ENCODE results near the gene PDE3B. TPM values are rescaled to one million over a fixed set of nuclear protein-coding genes. Genes with fewer than 3 reads are reported as not detected.

The PDE3B gene
- total RNA-seq, 1 experiment from 2014 or later, result 6.7 TPM

DNA sequence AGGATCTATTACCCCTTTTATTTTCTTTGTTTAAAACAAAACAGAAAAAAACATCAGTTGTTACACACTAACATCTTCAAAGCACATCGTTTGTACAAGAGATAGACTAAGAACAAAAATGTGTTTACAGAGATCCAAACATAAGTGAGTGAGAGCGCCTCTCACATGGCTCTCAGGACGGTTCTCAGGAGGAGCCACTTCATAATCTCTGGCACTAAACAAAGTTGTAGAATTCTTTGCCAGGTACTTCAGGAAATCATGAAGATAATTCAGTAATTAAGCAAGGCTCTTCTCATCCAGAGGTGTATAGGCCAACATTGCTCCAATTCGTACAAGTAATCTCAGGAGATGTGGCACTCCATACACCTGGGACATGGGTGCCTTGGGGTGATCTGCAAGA lies 29.8 kb downstream of the PDE3B start:
- no TSS peak for BruUV-seq (replicated peaks)
- Histone ChIP-seq H4K20me1 (ENCODE audit: insufficient read depth) (no peaks in the 10 kb centered on the region), H3K27me3 (ENCODE audit: insufficient read depth, low read length) (no peaks in the 10 kb centered on the region), H3K27ac (ENCODE audit: low read depth, low read length) (no peak overlapping the region), H3K79me2 (ENCODE audit: insufficient read depth, low read length) (no peaks in the 10 kb centered on the region), H3K9me3 (ENCODE audit: control insufficient read depth in 1 of 2, insufficient read depth in 1 of 2, low read depth in 1 of 2, low read length in 2 of 2) (no peaks in the 10 kb centered on the region), H2AFZ (ENCODE audit: low read depth, low read length, poor library complexity, severe bottlenecking) (no peak overlapping the region), H3K36me3 (ENCODE audit: control insufficient read depth in 1 of 2, insufficient read depth in 2 of 2, low read length in 2 of 2) (no peaks in the 10 kb centered on the region), H3K4me2 (ENCODE audit: low read length) (no peak overlapping the region), H3K4me3 (replicated peaks in 1 of 2; ENCODE audit: low read depth in 1 of 2, low read length in 2 of 2) (no peak overlapping the region), H3K9ac (ENCODE audit: low read length) (no peak overlapping the region), H3K4me1 (ENCODE audit: control insufficient read depth in 1 of 2, insufficient read depth in 2 of 2, low read length in 2 of 2) (no peaks in the 10 kb centered on the region), H3K9me2 (ENCODE audit: insufficient read depth) (no peaks in the 10 kb centered on the region)
- ATAC-seq, result no peak
- ChIA-PET RAD21 (ENCODE audit: low non-redundant PET in 1 of 2, low total read pairs in 2 of 2, uncharacterized antibody in 2 of 2, unreplicated experiment in 2 of 2) (no interaction called here), CTCF (no interaction called here), POLR2A (no interaction called here)
- intact Hi-C loops (cut with micrococcal nuclease), result no loop called here
- TF ChIP-seq RAD21 (IDR thresholded peaks at IDR 0.05; ENCODE audit: low read depth), result no peak
- no peak for TF ChIP-seq YY1 (IDR thresholded peaks at IDR 0.05; ENCODE audit: extremely low read depth, insufficient replicate concordance, low read depth, low read length)
- TF ChIP-seq TCF7L2 (IDR thresholded peaks at IDR 0.05; ENCODE audit: borderline replicate concordance, extremely low read depth, insufficient read depth, insufficient read length), result no peak
- no peak for TF ChIP-seq ELF1 (IDR thresholded peaks at IDR 0.05; ENCODE audit: borderline replicate concordance, low read depth)
- no peak for TF ChIP-seq EZH2 (IDR thresholded peaks at IDR 0.05)
- TF ChIP-seq ZNF274 (IDR thresholded peaks at IDR 0.05; ENCODE audit: low read depth, low read length), result no peak
- TF ChIP-seq, protein P1, sequence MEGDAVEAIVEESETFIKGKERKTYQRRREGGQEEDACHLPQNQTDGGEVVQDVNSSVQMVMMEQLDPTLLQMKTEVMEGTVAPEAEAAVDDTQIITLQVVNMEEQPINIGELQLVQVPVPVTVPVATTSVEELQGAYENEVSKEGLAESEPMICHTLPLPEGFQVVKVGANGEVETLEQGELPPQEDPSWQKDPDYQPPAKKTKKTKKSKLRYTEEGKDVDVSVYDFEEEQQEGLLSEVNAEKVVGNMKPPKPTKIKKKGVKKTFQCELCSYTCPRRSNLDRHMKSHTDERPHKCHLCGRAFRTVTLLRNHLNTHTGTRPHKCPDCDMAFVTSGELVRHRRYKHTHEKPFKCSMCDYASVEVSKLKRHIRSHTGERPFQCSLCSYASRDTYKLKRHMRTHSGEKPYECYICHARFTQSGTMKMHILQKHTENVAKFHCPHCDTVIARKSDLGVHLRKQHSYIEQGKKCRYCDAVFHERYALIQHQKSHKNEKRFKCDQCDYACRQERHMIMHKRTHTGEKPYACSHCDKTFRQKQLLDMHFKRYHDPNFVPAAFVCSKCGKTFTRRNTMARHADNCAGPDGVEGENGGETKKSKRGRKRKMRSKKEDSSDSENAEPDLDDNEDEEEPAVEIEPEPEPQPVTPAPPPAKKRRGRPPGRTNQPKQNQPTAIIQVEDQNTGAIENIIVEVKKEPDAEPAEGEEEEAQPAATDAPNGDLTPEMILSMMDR (IDR thresholded peaks at IDR 0.05 in 2 of 3, conservative IDR thresholded peaks at IDR 0.05 in 1 of 3; ENCODE audit: borderline replicate concordance in 1 of 3, insufficient read depth in 1 of 3, low read depth in 2 of 3, low read length in 2 of 3), result no peak
- TF ChIP-seq EZH2phosphoT487 (IDR thresholded peaks at IDR 0.05; ENCODE audit: borderline replicate concordance), result no peak
- no peak for TF ChIP-seq SIN3A (IDR thresholded peaks at IDR 0.05; ENCODE audit: low read depth)
- no peak for TF ChIP-seq CBX3 (IDR thresholded peaks at IDR 0.05; ENCODE audit: low read depth)
- no peak for TF ChIP-seq ZFX (IDR thresholded peaks at IDR 0.05)
- TF ChIP-seq SP1 (IDR thresholded peaks at IDR 0.05; ENCODE audit: low read depth), result no peak
- TF ChIP-seq EGR1 (IDR thresholded peaks at IDR 0.05; ENCODE audit: low read depth), result no peak
- TF ChIP-seq, protein P2, sequence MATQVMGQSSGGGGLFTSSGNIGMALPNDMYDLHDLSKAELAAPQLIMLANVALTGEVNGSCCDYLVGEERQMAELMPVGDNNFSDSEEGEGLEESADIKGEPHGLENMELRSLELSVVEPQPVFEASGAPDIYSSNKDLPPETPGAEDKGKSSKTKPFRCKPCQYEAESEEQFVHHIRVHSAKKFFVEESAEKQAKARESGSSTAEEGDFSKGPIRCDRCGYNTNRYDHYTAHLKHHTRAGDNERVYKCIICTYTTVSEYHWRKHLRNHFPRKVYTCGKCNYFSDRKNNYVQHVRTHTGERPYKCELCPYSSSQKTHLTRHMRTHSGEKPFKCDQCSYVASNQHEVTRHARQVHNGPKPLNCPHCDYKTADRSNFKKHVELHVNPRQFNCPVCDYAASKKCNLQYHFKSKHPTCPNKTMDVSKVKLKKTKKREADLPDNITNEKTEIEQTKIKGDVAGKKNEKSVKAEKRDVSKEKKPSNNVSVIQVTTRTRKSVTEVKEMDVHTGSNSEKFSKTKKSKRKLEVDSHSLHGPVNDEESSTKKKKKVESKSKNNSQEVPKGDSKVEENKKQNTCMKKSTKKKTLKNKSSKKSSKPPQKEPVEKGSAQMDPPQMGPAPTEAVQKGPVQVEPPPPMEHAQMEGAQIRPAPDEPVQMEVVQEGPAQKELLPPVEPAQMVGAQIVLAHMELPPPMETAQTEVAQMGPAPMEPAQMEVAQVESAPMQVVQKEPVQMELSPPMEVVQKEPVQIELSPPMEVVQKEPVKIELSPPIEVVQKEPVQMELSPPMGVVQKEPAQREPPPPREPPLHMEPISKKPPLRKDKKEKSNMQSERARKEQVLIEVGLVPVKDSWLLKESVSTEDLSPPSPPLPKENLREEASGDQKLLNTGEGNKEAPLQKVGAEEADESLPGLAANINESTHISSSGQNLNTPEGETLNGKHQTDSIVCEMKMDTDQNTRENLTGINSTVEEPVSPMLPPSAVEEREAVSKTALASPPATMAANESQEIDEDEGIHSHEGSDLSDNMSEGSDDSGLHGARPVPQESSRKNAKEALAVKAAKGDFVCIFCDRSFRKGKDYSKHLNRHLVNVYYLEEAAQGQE (IDR thresholded peaks at IDR 0.05; ENCODE audit: low read depth), result no peak
- TF ChIP-seq POLR2AphosphoS5 (IDR thresholded peaks at IDR 0.05; ENCODE audit: low read depth, low read length), result no peak
- no peak for TF ChIP-seq CEBPB (IDR thresholded peaks at IDR 0.05; ENCODE audit: low read depth)
- DNase-seq (ENCODE audit: low read depth, low spot score), result no peak
